NCI-H1417 treated with DMSO at 0.1 percent for 48 hours (cell line): ENCODE measurements around the gene PLEKHD1.
"Not testable (repeated sequence)": the region's sequence is repeated elsewhere in the genome, so short reads cannot be mapped to it uniquely, and the experiment has no call there.

Experiments
- DNase-seq: peaks from one replicate; lab custom pipeline; 2025; lab: John Stamatoyannopoulos, UW

The PLEKHD1 gene

DNA sequence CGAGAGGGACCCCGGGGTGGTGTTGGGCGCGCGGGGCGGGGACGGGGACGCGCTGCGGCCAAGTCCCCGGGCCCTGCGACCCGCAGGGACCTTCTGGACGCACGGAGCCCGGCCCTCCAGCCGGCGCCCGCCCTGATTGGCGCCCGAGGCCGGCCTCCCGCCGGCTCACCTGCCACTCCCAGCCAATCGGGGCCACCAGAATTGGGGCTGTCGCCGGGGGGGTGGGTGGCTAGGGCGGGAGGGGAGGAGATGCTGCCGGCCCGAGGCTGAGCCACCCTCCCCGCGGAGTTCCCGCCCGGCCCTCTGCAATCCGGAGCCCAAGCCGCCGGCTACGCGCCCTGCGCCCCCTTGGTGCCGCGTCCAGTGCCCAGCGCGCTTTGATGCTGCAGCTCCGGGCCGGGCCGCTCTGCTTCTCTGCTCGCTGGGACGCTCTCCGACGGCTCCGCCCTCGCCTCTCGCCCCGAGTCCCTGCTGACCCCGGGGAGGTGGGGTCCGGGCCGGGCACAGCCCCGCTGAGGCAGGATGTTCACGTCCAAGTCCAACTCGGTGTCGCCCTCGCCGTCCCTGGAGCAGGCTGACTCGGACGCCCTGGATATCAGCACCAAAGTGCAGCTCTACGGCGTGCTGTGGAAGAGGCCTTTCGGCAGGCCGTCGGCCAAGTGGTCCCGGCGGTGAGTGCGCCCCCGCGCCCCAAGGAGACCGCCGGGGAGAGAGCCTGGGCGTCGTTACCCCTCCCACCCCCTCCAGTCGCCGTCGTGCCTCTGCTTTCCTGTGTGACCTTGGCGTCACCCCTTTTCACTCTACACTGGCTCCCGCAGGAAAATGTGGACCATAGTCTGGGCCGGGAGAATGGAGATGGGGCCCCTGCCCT is at the start of gene PLEKHD1:
Gene PLEKHD1 (plus strand): TSS at position 285 of the 871 bp plus-strand sequence. CDS start 238 bp downstream, at position 523.
- no peak for DNase-seq

DNA sequence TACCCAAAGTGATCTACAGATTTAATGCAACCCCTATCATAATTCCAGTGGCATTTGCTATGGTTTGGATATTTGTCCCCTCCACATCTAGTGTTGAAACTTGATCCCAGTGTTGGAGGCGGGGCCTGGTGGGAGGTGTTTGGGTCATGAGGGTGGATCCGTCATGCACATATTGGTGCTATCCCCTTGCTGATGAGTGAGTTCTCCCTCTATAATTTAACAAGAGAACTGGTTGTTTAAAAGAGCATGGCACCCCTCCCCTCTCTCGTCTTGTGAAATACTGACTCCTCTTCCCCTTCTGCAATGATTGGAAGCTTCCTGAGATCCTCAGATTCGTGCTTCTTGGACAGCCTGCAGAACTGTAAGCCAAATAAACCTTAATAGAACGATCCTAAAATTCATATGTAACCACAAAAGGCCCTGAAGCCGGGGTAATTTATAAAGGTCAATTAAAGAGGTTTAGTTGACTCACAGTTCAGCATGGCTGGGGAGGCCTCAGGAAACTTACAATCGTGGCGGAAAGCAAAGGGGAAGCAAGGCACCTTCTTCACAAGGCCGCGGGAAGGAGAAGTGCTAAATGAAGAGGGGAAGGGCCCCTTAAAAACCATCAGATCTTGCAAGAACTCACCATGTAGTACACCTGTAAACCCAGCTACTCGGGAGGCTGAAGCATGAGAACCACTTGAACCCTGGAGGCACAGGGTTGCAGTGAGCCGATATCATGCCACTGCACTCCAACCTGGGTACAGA is 44.8 kb upstream of the PLEKHD1 start:
- no peak for DNase-seq

DNA sequence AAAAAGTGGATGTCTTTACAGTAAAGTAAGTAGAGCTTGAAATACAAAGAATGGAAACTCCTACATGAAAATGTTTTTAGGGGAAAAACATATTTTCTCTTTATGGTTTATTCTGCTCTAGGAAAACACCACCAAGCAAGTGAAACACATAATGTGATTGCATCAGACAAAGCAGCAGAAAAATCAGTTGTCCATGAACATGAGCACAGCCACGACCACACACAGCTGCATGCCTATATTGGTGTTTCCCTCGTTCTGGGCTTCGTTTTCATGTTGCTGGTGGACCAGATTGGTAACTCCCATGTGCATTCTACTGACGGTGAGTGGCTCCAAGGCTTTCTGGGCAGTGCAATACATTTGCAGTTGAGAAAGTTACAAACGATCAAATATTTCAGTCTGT is 42.6 kb upstream of the PLEKHD1 start:
- no peak for DNase-seq

DNA sequence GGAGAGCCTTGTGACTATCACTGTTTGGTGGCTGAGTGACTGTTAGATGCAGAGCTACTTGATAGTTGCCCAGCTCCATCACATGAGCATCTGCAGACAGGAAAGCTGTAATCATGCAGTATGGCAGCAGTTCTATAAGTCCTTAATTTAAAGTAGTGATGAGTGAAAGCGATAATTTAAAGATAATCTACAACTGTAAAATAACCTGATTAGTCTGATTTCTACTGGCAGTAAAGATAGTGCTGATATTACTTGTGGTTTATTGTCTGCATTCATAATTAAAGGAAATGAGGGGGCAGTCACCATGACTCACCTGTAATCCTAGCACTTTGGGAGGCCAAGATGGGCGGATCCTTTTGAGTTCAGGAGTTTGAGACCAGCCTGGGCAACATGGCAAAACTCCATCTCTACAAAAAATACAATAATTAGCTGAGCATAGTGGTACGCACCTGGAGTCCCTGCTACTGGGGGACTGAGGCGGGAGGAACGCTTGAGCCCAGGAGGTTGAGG is 41.2 kb upstream of the PLEKHD1 start:
- no peak for DNase-seq

DNA sequence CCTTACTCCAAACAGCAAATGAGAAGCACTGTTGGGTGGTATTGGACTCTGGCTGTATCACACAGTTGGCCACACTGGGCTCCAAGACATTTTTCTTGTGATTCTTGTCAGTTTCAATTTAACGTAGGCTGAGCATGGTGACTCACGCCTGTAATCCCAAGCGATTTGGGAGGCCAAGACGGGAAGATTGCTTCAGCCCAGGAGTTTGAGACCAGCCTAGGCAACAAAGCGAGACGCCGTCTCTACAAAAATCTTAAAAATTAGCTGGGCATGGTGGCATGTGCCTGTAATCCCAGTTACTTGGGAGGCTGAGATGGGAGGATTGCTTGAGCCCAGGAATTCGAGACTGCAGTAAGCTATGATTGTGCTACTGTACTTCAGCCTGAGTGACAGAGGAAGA is 35.3 kb upstream of the PLEKHD1 start:
- DNase-seq: no peak

DNA sequence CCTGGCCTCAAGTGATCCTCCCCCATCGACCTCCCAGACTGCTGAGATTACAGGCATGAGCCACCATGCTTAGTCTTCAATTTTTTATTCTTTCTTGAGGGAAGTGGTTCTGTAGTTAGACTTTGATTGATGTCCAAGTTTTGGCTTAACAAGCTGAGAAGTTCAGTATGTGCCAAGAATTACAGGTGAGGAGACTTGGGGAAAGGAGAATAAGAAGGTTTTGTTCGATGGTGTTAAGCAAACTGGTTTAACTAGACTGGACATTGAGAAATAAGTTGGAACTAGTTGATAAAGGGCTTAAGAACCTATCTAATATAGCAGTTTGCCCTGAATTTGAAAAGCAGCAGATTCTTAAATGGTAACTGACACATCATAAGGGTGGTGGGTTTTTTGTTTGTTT is 32.6 kb upstream of the PLEKHD1 start:
- DNase-seq: no peak

DNA sequence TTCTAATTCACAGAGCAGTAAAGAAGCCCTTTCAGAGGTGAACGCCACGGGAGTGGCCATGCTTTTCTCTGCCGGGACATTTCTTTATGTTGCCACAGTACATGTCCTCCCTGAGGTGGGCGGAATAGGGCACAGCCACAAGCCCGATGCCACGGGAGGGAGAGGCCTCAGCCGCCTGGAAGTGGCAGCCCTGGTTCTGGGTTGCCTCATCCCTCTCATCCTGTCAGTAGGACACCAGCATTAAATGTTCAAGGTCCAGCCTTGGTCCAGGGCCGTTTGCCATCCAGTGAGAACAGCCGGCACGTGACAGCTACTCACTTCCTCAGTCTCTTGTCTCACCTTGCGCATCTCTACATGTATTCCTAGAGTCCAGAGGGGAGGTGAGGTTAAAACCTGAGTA is 26.2 kb upstream of the PLEKHD1 start:
- no peak for DNase-seq

DNA sequence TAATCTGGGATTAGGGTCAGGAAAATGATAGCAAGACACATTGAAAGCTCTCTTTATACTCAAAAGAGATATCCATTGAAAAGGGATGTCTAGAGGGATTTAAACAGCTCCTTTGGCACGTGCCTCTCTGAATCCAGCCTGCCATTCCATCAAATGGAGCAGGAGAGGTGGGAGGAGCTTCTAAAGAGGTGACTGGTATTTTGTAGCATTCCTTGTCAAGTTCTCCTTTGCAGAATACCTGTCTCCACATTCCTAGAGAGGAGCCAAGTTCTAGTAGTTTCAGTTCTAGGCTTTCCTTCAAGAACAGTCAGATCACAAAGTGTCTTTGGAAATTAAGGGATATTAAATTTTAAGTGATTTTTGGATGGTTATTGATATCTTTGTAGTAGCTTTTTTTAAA is 25.4 kb upstream of the PLEKHD1 start:
- DNase-seq: no peak

DNA sequence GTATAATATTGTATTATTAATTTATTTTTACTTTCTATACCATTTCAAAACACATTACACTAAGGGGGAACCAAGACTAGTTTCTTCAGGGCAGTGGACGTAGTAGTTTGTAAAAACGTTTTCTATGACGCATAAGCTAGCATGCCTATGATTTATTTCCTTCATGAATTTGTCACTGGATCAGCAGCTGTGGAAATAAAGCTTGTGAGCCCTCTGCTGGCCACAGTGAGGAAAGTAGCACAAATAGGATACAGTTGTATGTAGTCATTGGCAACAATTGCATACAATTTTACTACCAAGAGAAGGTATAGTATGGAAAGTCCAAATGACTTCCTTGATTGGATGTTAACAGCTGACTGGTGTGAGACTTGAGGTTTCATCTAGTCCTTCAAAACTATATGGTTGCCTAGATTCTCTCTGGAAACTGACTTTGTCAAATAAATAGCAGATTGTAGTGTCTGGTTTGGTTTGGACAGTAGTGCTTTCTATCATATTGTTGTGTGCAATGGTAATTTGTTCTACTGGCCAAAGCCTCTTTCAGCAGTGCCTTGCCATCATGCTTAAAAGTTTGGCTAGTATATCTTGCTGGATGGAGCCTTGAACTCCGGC is 24.3 kb upstream of the PLEKHD1 start:
- peak; percentile 41 for DNase-seq

DNA sequence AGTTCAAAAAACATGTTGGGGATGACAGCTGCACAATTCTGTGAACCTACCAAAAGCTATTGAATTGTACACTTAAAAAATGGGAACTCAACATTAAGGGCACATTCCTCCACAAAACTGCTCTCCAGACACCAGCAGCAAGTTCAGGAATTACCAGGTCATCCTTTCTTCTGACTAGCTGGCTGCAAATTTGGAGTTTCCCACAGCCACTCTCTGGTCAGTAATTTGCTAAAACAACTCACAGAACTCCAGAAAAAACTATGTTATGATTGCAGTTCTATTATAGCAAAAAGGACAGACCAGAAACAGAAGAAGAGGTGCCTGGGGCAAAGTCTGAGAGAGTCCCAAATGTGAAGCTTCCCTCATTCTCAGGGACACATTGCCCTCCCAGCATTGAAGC is 20.1 kb upstream of the PLEKHD1 start:
- no peak for DNase-seq

DNA sequence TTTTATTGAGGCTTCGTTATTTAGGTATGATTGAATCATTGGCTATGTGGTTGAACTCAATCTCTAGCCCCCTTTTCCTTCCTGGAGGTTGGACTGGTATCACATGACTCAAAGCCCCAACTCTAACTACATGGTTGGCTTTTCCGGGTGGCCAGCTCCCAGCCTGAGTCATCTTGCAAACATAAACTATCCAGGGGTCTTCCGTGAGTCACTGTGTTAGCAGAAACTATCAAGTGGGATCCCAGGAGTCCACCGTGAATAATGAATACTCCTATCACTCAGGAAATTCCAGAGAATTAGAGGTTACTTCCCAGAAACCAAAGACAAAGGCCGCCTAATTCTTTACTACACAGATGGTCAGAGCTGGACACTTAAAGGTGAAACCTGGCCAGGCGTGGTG is 19.7 kb upstream of the PLEKHD1 start:
- DNase-seq: no peak

DNA sequence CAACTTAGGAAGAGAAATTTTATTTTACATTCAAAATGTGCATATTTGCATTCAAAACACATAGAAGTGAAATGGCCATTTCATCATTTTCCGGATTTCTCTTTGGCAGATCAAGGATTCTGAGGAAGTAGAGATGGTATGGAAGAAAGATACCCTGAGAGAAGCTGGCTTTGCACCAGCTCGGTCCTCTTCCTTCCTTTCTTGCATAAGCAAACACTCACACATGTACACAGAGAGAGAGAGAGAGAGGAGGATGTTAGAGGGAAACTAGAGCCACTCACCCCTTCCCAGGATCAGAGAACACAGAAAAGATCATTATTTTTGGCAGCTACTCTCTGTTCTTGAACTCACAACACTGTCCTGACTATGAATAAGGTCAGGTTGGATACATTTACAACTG is 15.6 kb upstream of the PLEKHD1 start:
- no peak for DNase-seq

DNA sequence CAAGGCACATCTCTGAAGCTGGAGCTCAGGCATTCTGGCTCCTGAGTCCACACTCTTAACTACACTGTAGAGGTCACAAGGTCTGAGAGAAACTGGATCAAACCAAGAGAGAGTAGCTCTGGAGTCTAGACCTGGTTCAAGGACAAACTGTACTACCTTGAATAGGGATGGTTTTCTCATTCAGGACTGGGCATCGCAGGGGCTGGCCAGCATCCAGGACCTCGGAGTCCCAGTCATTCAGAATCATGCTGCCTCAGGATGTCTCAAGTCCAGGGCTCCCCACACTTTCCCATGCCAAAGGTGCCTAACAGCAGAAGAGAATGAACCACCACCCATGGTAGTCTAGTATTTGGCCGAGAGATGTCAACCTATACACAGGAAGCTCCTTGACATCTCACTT is 13.1 kb upstream of the PLEKHD1 start:
- DNase-seq: no peak

DNA sequence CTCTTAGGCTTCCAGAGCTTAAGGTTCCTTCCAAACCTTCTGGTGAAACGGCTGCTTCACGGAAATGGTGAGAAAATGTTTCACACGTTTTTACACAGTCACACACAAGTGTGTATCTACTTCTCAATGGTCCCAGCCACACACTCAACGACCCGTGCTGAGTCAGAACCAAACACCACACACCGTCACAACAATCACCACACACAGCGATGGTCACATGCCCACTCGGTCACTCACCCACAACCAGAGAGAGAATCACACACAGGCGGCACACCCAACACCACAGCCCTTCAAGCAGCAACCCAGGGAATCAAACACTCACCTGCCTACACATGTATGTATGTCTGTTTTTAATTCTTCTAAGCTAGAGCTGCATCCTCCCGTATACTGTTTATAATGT is 12.6 kb upstream of the PLEKHD1 start:
- no peak for DNase-seq

DNA sequence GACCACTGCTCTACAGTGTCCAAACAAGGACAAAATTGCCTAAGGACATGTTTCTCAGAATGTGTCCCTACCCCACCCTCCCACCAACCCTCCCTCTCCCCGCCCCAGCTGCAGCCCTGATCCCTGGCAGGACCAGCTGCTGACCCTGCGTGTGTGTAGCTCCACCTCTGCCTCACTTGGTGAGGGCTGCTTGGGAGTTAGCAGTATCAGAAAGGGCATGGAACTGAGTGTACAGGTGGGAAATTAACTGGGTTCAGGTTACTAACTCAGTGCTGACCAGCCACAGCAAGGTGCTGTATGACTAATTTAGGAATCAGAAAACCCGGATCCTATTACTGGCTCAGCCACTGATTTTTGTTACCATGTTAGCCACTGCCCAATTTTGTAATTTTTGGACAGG is 11.3 kb upstream of the PLEKHD1 start:
- no peak for DNase-seq

DNA sequence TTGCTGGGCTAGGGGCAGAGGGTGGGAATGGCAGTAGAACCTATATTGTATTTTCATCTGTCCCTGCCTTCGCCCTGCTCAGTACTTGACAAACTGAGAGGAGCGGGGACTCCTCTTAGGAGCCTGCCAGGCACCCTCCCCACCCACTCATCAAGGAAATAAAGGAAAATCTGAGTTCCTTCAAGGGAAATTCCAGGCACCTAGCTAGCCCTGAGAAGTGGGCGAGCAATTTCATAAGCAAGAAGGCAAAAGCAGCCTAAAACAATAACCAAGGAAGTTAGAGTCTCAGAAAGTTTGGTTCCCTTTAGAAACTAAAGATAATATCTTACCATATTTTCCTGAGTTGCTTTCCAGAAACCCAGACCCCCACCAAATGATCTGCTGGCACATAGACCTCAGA is 10.6 kb upstream of the PLEKHD1 start:
- no peak for DNase-seq

DNA sequence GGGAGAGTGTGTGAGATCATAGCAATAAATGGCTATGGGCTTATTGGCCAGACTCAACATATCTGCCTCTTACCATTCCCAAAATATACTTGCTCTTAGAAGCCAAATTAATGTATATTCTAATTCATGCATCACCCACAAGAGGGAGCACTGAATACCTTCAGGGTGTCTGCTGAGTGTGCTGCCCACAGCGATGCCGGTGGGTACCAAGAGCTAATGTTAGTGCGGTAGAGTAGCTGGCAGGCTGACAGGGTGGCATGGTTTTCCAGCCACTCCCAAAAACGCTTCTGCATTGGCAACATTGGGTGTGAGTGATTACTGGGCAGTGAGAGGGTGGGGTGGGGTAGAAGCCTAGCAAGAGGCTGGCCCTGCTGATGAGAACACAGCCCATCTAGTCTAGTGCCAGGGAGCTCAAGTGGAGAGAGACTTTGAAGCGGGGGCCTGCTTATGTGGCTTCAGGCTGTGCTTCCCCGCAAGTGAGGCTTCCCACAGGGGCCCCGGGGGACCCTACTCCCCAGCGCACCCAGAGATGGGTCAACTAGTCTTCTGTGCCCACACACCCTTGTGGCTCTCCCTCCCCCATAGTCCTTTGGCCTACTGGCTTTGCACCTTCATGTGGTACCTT is 9.2 kb upstream of the PLEKHD1 start:
- DNase-seq: no peak

DNA sequence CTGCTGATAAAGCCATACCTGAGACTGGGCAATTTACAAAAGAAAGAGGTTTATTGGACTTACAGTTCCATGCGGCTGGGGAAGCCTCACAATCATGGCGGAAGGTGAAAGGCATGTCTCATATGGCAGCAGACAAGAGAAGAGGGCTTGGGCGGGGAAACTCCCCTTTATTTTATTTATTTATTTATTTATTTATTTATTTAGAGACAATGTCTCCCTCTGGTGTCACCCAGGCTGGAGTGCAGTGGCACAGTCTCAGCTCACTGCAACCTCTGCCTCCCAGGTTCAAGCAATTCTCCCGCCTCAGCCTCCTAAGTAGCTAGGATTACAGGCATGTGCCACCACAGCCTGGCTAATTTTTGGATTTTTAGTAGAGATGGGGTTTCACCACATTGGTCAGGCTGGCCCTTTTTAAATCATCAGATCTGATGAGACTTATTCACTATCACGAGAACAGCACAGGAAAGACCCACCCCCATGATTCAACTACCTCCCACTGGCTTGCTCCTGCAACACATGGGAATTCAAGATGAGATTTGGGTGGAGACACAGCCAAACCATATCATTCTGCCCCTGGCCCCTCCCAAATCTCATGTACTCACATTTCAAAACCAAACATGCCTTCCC is 7.6 kb upstream of the PLEKHD1 start:
- not testable (repeated sequence) for DNase-seq

DNA sequence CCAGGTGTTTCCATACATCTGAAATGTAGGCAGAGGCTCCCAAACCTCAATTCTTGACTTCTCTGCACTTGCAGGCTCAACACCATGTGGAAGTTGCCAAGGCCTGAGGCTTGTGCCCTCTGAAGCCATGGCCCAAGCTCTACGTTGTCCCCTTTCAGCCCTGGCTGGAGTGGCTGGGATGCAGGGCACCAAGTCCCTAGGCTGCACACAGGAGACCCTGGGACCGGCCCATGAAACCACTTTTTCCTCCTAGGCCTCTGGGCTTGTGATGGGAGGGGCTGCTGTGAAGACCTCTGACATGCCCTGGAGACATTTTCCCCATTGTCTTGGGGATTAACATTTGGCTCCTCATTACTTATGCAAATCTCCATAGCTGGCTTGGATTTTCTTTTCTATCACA is 6.5 kb upstream of the PLEKHD1 start:
- not testable (repeated sequence) for DNase-seq

DNA sequence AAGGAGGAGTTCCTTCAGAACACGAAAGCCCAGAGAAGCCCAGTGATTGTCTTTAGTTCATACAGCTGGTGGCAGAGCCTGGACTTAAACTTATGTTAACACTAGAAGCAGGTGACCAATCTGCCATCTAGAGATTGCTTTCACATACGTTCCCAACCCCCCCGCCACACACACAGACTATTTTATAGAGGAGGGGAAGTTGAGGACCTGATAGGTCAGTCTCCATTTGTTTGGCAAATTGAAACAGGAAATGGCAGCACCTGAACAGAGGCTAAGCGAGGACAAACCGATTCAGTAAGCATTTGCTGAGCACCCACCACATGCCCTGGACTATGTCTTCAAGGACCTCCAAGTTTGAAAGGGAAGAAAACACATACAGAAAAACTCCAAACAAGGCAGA is 4.8 kb upstream of the PLEKHD1 start:
- DNase-seq: no peak

DNA sequence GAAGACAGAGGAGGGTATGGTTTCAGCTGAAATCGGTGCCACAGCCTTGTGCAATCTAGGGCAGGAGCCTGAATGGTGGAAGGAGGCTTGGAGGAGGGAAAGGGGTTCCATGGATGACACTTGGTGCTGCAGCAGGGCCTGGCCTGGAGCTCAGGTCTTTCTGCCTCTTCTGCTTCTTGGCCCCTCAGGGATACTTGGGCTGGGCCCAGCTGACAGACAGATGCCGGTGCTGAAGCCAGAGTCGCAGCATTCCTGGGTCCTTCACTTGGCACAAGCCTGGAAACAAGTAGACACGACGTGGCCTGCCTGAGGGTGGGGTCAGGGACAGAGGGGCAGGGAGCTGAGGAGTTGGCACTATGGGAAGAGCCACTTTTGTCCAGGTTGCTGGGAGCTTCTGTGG is 4.4 kb upstream of the PLEKHD1 start:
- DNase-seq: no peak
